Gastrocnemius medialis (tissue), 4 donors: ENCODE results near the gene KRT33A. TPM values are rescaled to one million over a fixed set of nuclear protein-coding genes. Genes with fewer than 3 reads are reported as not detected.

Source experiments
- ATAC-seq, 2 donors: fragments of 150-250 bp; one replicate each; pipeline ENCODE4 v1.9.1; 2016
- DNase-seq, 2 donors: peaks; one replicate each; pipeline ENCODE4 v3.0.0-alpha.2; 2019
- H3K27ac ChIP-seq, 4 donors: fragments of 200-600 bp; sonication (generic); 1 replicate in 1 of 4; 2 replicates in 3 of 4; pipeline ENCODE4 v1.5.1; 2016 to 2018; ENCODE audit warnings: mild to moderate bottlenecking in 2 of 4, moderate library complexity in 1 of 4
- H3K27me3 ChIP-seq, 3 donors: fragments of 200-600 bp; sonication (generic) in 2 of 3; 1 replicate in 1 of 3; 2 replicates in 2 of 3; pipeline versions ENCODE4 v1.5.1 to v1.6.0; 2016 to 2019; ENCODE audit warnings: mild to moderate bottlenecking in 1 of 3, moderate library complexity in 1 of 3
- H3K36me3 ChIP-seq, 2 donors: fragments of 200-600 bp; sonication (generic) in 1 of 2; one replicate each; pipeline ENCODE4 v1.5.1; 2017 to 2018
- H3K4me1 ChIP-seq, 2 donors: fragments of 200-600 bp; sonication (generic) in 1 of 2; one replicate each; pipeline ENCODE4 v1.5.1; 2016 to 2017; ENCODE audit warnings: mild to moderate bottlenecking in 2 of 2
- H3K4me3 ChIP-seq, 4 donors: fragments of 200-600 bp; sonication (generic) in 3 of 4; 1 replicate in 1 of 4; 2 replicates in 3 of 4; pipeline ENCODE4 v1.5.1; 2016 to 2019; ENCODE audit warnings: mild to moderate bottlenecking in 2 of 4
- H3K9me3 ChIP-seq, 3 donors: fragments of 200-600 bp; sonication (generic) in 2 of 3; 1 replicate in 1 of 3; 2 replicates in 2 of 3; pipeline ENCODE4 v1.5.1; 2016 to 2019
- CTCF ChIP-seq, 5 experiments: fragments of 450-650 bp in 3 of 5; fragments of 200-600 bp in 2 of 5; sonication (generic) in 2 of 5; IDR thresholded peaks in 4 of 5; conservative IDR thresholded peaks in 1 of 5; 1 replicate in 4 of 5; 2 replicates in 1 of 5; pipeline ENCODE4 v1.5.1; 2016 to 2019; ENCODE audit warnings: antibody characterized with exemption in 5 of 5, mild to moderate bottlenecking in 3 of 5, moderate library complexity in 3 of 5
- POLR2A ChIP-seq, 2 donors: fragments of 450-650 bp; IDR thresholded peaks; one replicate each; pipeline ENCODE4 v1.6.1; 2017; ENCODE audit warnings: antibody characterized with exemption in 2 of 2, mild to moderate bottlenecking in 2 of 2, moderate library complexity in 2 of 2
- in situ Hi-C, 4 donors: fragments of 200-750 bp; cut with MboI; loops; one replicate each; pipeline versions ENCODE4 v1.15.0 to v1.8.0; 2017; ENCODE audit warnings: low sequenced_read_pairs in 4 of 4
- intact Hi-C: fragments of 100-400 bp; cut with DNase I; formaldehyde crosslinking; loops from one replicate; pipeline ENCODE4 v1.15.1; 2023; ENCODE audit warnings: low total_unique reads
- total RNA-seq, 4 donors: library from RNA; depleted of rRNA; stranded (reverse); fragments of >200 nt; gene quantifications; one replicate each; pipeline versions ENCODE4 v1.1.0 to v1.2.3, GENCODE V29; 2016

Gene KRT33A
- total RNA-seq, 4 donors from 2014 or later, result not detected

- Histone ChIP-seq H3K27ac (no peak overlapping the region), H3K27me3 (no peaks in the 10 kb centered on the region), H3K4me1 (no peaks in the 10 kb centered on the region), H3K36me3 (no peaks in the 10 kb centered on the region), H3K9me3 (no peaks in the 10 kb centered on the region), H3K4me3 (no peak overlapping the region)
- no peak for TF ChIP-seq POLR2A (IDR thresholded peaks at IDR 0.05)
- no peak for TF ChIP-seq CTCF (IDR thresholded peaks at IDR 0.05 in 4 of 5, conservative IDR thresholded peaks at IDR 0.05 in 1 of 5)
- no peak for ATAC-seq
- in situ Hi-C loops, result no loop called here
- intact Hi-C loops, result no loop called here
- DNase-seq, result no peak
Observed at GRCh38 chr17:41339571-41340172, 11.0 kb downstream of the KRT33A start.

- Histone ChIP-seq H3K27ac (no peak overlapping the region), H3K9me3 (no peaks in the 10 kb centered on the region), H3K4me3 (no peak overlapping the region), H3K27me3 (no peaks in the 10 kb centered on the region), H3K36me3 (no peaks in the 10 kb centered on the region), H3K4me1 (no peaks in the 10 kb centered on the region)
- no peak for ATAC-seq
- in situ Hi-C loops, result no loop called here
- TF ChIP-seq CTCF (IDR thresholded peaks at IDR 0.05 in 4 of 5, conservative IDR thresholded peaks at IDR 0.05 in 1 of 5), result no peak
- TF ChIP-seq POLR2A (IDR thresholded peaks at IDR 0.05), result no peak
- DNase-seq, result no peak
- intact Hi-C loops, result no loop called here
Observed at GRCh38 chr17:41338961-41339485, 11.6 kb downstream of the KRT33A start.

GRCh38 chr17:41335747-41336146 lies 14.9 kb downstream of the KRT33A start:
- ATAC-seq, result no peak
- DNase-seq, result no peak
- Histone ChIP-seq H3K9me3 (no peaks in the 10 kb centered on the region), H3K27me3 (no peaks in the 10 kb centered on the region), H3K36me3 (no peaks in the 10 kb centered on the region), H3K27ac (no peak overlapping the region), H3K4me3 (no peak overlapping the region), H3K4me1 (no peaks in the 10 kb centered on the region)
- TF ChIP-seq CTCF (IDR thresholded peaks at IDR 0.05 in 4 of 5, conservative IDR thresholded peaks at IDR 0.05 in 1 of 5) (no peak), POLR2A (IDR thresholded peaks at IDR 0.05) (no peak)
- intact Hi-C loops, result no loop called here
- in situ Hi-C loops, result no loop called here

GRCh38 chr17:41334385-41335305 lies 16.0 kb downstream of the KRT33A start:
- H3K36me3 ChIP-seq, result no peaks in the 10 kb centered on the region
- H3K4me3 ChIP-seq, result no peak overlapping the region
- H3K27ac ChIP-seq, result no peak overlapping the region
- TF ChIP-seq CTCF (IDR thresholded peaks at IDR 0.05 in 4 of 5, conservative IDR thresholded peaks at IDR 0.05 in 1 of 5) (no peak), POLR2A (IDR thresholded peaks at IDR 0.05) (no peak)
- intact Hi-C loops, result no loop called here
- in situ Hi-C loops, result no loop called here
- H3K27me3 ChIP-seq, result no peaks in the 10 kb centered on the region
- H3K9me3 ChIP-seq, result no peaks in the 10 kb centered on the region
- H3K4me1 ChIP-seq, result no peaks in the 10 kb centered on the region
- DNase-seq (no peak), ATAC-seq (no peak)
